Measurements from ENCODE around the gene DHX40.

DNA sequence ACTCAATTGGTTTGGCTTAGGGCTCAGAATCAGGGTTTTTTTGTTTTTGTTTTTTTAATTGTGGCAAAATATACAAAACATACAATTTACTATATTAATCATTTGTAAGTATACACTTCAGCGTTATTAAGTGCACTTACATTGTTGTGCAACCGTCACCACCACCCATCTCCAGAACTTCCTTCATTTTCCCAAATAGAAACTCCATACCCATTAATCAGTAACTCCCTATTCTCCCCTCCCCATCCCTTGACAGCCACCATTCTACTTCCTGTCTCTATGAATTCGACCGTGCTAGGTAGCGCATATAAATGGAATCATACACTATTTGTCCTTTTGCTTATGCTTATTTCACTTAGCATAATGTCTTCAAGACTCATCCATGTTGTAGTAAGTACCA is 45.2 kb upstream of the DHX40 start:
- TF ChIP-seq, protein P1, sequence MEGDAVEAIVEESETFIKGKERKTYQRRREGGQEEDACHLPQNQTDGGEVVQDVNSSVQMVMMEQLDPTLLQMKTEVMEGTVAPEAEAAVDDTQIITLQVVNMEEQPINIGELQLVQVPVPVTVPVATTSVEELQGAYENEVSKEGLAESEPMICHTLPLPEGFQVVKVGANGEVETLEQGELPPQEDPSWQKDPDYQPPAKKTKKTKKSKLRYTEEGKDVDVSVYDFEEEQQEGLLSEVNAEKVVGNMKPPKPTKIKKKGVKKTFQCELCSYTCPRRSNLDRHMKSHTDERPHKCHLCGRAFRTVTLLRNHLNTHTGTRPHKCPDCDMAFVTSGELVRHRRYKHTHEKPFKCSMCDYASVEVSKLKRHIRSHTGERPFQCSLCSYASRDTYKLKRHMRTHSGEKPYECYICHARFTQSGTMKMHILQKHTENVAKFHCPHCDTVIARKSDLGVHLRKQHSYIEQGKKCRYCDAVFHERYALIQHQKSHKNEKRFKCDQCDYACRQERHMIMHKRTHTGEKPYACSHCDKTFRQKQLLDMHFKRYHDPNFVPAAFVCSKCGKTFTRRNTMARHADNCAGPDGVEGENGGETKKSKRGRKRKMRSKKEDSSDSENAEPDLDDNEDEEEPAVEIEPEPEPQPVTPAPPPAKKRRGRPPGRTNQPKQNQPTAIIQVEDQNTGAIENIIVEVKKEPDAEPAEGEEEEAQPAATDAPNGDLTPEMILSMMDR (conservative IDR thresholded peaks at IDR 0.05; ENCODE audit: low read length), result no peak
- no peak for TF ChIP-seq EZH2phosphoT487 (IDR thresholded peaks at IDR 0.05; ENCODE audit: borderline replicate concordance, low read depth, low read length)

All from OCI-LY7 (cell line).